H1 (cell line): ENCODE results near the gene TADA3. TPM values are rescaled to one million over a fixed set of nuclear protein-coding genes. Genes with fewer than 3 reads are reported as not detected.

Source experiments
- CTCF ChIA-PET: fragments of 300-600 bp; sonication (Branson Sonifier 250); formaldehyde crosslinking; loops from one replicate; lab custom pipeline; 2021; ENCODE audit not compliant: partially characterized antibody; lab: Charles Lee
- POLR2A ChIA-PET: fragments of 300-600 bp; sonication (Branson Sonifier 250); formaldehyde crosslinking; loops from one replicate; lab custom pipeline; 2021; ENCODE audit warnings: inconsistent platforms; ENCODE audit not compliant: partially characterized antibody; lab: Charles Lee
- DNase-seq, 2 experiments: peaks; one replicate each; pipeline versions ENCODE4 v3.0.0 to v3.0.0-alpha.2; 2010 to 2022; ENCODE audit warnings: low spot score in 2 of 2, low read depth in 1 of 2, mixed read lengths in 1 of 2
- FAIRE-seq: peaks from 2 replicates; lab custom pipeline; 2011; peaks lifted over from hg19 to GRCh38; lab: Jason Lieb, UNC
- H2AFZ ChIP-seq: 2 replicates; pipeline ENCODE4 v1.8.1; 2012; ENCODE audit warnings: low read length, inconsistent platforms
- H2AK5ac ChIP-seq: 2 replicates; pipeline ENCODE4 v1.6.1; 2013; ENCODE audit warnings: low read depth, low read length
- H2BK120ac ChIP-seq: replicated peaks from 2 replicates; pipeline ENCODE3; 2013; ENCODE audit warnings: low read depth, low read length, inconsistent platforms
- H2BK12ac ChIP-seq: 2 replicates; pipeline ENCODE4 v1.6.1; 2013; ENCODE audit warnings: low read depth, low read length
- H2BK15ac ChIP-seq: 2 replicates; pipeline ENCODE4 v1.6.1; 2013; ENCODE audit warnings: low read length
- H2BK20ac ChIP-seq: 2 replicates; pipeline ENCODE4 v1.6.1; 2013; ENCODE audit warnings: low read length
- H2BK5ac ChIP-seq: 2 replicates; pipeline ENCODE4 v1.6.1; 2013; ENCODE audit warnings: low read depth, low read length
- H3K14ac ChIP-seq: 2 replicates; pipeline ENCODE4 v1.6.1; 2013; ENCODE audit warnings: inconsistent platforms; ENCODE audit not compliant: insufficient read length
- H3K18ac ChIP-seq: 2 replicates; pipeline ENCODE4 v1.6.1; 2013; ENCODE audit warnings: low read length; ENCODE audit errors: extremely low read depth
- H3K23ac ChIP-seq: 2 replicates; pipeline ENCODE4 v1.6.1; 2013; ENCODE audit warnings: inconsistent platforms; ENCODE audit not compliant: insufficient read length
- H3K23me2 ChIP-seq: 2 replicates; pipeline ENCODE4 v1.6.1; 2013; ENCODE audit warnings: low read depth, low read length
- H3K27ac ChIP-seq: 2 replicates; pipeline ENCODE4 v1.6.1; 2011; ENCODE audit warnings: low read depth, low read length, inconsistent platforms
- H3K27me3 ChIP-seq, 4 experiments: replicated peaks in 1 of 4; 1 replicate in 1 of 4; 2 replicates in 3 of 4; pipeline versions ENCODE4 v1.6.1 to v1.8.1; 2011 to 2013; ENCODE audit warnings: low read length in 3 of 4, mild to moderate bottlenecking in 3 of 4, inconsistent platforms in 2 of 4, mixed read lengths in 2 of 4, moderate library complexity in 1 of 4; ENCODE audit not compliant: control insufficient read depth in 3 of 4, insufficient read depth in 3 of 4; ENCODE audit errors: extremely low read depth in 1 of 4
- H3K36me3 ChIP-seq, 4 experiments: 2 replicates each; pipeline versions ENCODE4 v1.6.1 to v1.8.1; 2011 to 2013; ENCODE audit warnings: mild to moderate bottlenecking in 4 of 4, low read length in 3 of 4, moderate library complexity in 2 of 4, control low read depth in 1 of 4, inconsistent platforms in 1 of 4; ENCODE audit not compliant: insufficient read depth in 4 of 4, control insufficient read depth in 2 of 4
- H3K4ac ChIP-seq: replicated peaks from 2 replicates; pipeline ENCODE3; 2013; ENCODE audit warnings: low read length, low read depth, mixed read lengths, inconsistent platforms; ENCODE audit not compliant: insufficient read length
- H3K4me1 ChIP-seq, 4 experiments: replicated peaks in 1 of 4; 1 replicate in 1 of 4; 2 replicates in 3 of 4; pipeline versions ENCODE4 v1.6.1 to v1.8.1; 2011 to 2013; ENCODE audit warnings: low read length in 3 of 4, inconsistent platforms in 2 of 4, mixed read lengths in 1 of 4; ENCODE audit not compliant: insufficient read depth in 4 of 4, control insufficient read depth in 3 of 4
- H3K4me2 ChIP-seq, 2 experiments: 2 replicates each; pipeline versions ENCODE4 v1.6.1 to v1.8.1; 2011 to 2013; ENCODE audit warnings: low read depth in 2 of 2, low read length in 2 of 2, control low read depth in 1 of 2, inconsistent platforms in 1 of 2, mild to moderate bottlenecking in 1 of 2; ENCODE audit not compliant: insufficient read depth in 1 of 2
- H3K4me3 ChIP-seq, 4 experiments: fragments of 200-600, 300-600 bp in 1 of 4; sonication (generic), shearing (Covaris generic), sonication (Bioruptor Twin) in 1 of 4; 2 replicates each; pipeline versions ENCODE4 v1.5.1 to v1.8.1; 2011 to 2016; ENCODE audit warnings: low read length in 4 of 4, low read depth in 3 of 4, control low read depth in 2 of 4, inconsistent platforms in 2 of 4, mild to moderate bottlenecking in 2 of 4, mixed read lengths in 1 of 4, moderate library complexity in 1 of 4; ENCODE audit not compliant: insufficient read depth in 2 of 4; ENCODE audit errors: extremely low read depth in 1 of 4
- H3K56ac ChIP-seq: replicated peaks from 2 replicates; pipeline ENCODE3; 2013; ENCODE audit warnings: low read depth, mild to moderate bottlenecking, mixed read lengths, low read length, inconsistent platforms; ENCODE audit not compliant: insufficient read length
- H3K79me1 ChIP-seq: 2 replicates; pipeline ENCODE4 v1.6.1; 2013; ENCODE audit warnings: low read depth, low read length, control low read depth
- H3K79me2 ChIP-seq, 2 experiments: 2 replicates each; pipeline versions ENCODE4 v1.6.1 to v1.8.1; 2012 to 2013; ENCODE audit warnings: low read length in 2 of 2, mild to moderate bottlenecking in 2 of 2, inconsistent platforms in 1 of 2; ENCODE audit not compliant: insufficient read depth in 2 of 2, control insufficient read depth in 1 of 2
- H3K9ac ChIP-seq, 4 experiments: replicated peaks in 1 of 4; 1 replicate in 1 of 4; 2 replicates in 3 of 4; pipeline versions ENCODE4 v1.6.1 to v1.8.1; 2011 to 2013; ENCODE audit warnings: low read depth in 3 of 4, low read length in 3 of 4, control low read depth in 2 of 4, mild to moderate bottlenecking in 2 of 4, moderate library complexity in 2 of 4, inconsistent platforms in 1 of 4; ENCODE audit errors: extremely low read depth in 1 of 4
- H3K9me3 ChIP-seq, 2 experiments: 2 replicates each; pipeline versions ENCODE4 v1.6.1 to v1.8.1; 2012 to 2013; ENCODE audit warnings: mild to moderate bottlenecking in 2 of 2, moderate library complexity in 2 of 2, control low read depth in 1 of 2, inconsistent platforms in 1 of 2, low read depth in 1 of 2, low read length in 1 of 2, mixed read lengths in 1 of 2; ENCODE audit not compliant: insufficient read depth in 2 of 2
- H4K20me1 ChIP-seq, 2 experiments: replicated peaks in 1 of 2; 2 replicates each; pipeline versions ENCODE3 to v1.8.1; 2011 to 2013; ENCODE audit warnings: inconsistent platforms in 2 of 2, low read length in 2 of 2, mild to moderate bottlenecking in 1 of 2; ENCODE audit not compliant: insufficient read depth in 2 of 2, control insufficient read depth in 1 of 2
- H4K5ac ChIP-seq: 2 replicates; pipeline ENCODE4 v1.6.1; 2013; ENCODE audit warnings: low read length, low read depth, mixed read lengths, inconsistent platforms; ENCODE audit not compliant: insufficient read length
- H4K8ac ChIP-seq: 2 replicates; pipeline ENCODE4 v1.8.0; 2013; ENCODE audit warnings: mild to moderate bottlenecking, moderate library complexity, low read length, inconsistent platforms; ENCODE audit not compliant: insufficient read depth; ENCODE audit errors: extremely low read depth
- H4K91ac ChIP-seq: replicated peaks from 2 replicates; pipeline ENCODE3; 2013; ENCODE audit warnings: low read length, mixed read lengths, inconsistent platforms; ENCODE audit not compliant: insufficient read length
- BCL11A ChIP-seq, 2 experiments: IDR thresholded peaks; one replicate each; pipeline ENCODE4 v1.6.1; 2011; ENCODE audit warnings: low read depth in 2 of 2, low read length in 2 of 2, mild to moderate bottlenecking in 2 of 2
- EGR1 ChIP-seq: IDR thresholded peaks from 2 replicates; pipeline ENCODE4 v1.6.1; 2011; ENCODE audit warnings: low read depth, low read length, borderline replicate concordance
- KDM1A ChIP-seq: fragments of 200-600, 300-600 bp; sonication (generic); IDR thresholded peaks from 2 replicates; pipeline ENCODE4 v1.7.1; 2016; ENCODE audit warnings: mild to moderate bottlenecking, low read length, borderline replicate concordance
- KDM4A ChIP-seq: IDR thresholded peaks from one replicate; pipeline ENCODE4 v1.7.1; 2012; ENCODE audit warnings: low read depth, mild to moderate bottlenecking, moderate library complexity, low read length, inconsistent platforms; ENCODE audit not compliant: severe bottlenecking
- KDM5A ChIP-seq: fragments of 200-600 bp; IDR thresholded peaks from 2 replicates; pipeline ENCODE4 v1.7.1; 2012; ENCODE audit warnings: mild to moderate bottlenecking, low read length, inconsistent platforms, mixed read lengths
- RBBP5 ChIP-seq: IDR thresholded peaks from 2 replicates; pipeline ENCODE4 v1.7.1; 2012; ENCODE audit warnings: low read depth, mild to moderate bottlenecking, inconsistent platforms, low read length, moderate library complexity, borderline replicate concordance
- SIRT6 ChIP-seq: IDR thresholded peaks from one replicate; pipeline ENCODE4 v1.7.1; 2012; ENCODE audit warnings: low read length, inconsistent platforms
- SP1 ChIP-seq: IDR thresholded peaks from 2 replicates; pipeline ENCODE4 v1.6.1; 2011; ENCODE audit warnings: low read depth, low read length
- SP2 ChIP-seq: IDR thresholded peaks from 2 replicates; pipeline ENCODE4 v1.6.1; 2012; ENCODE audit warnings: mild to moderate bottlenecking, low read length, inconsistent platforms
- TBP ChIP-seq: IDR thresholded peaks from 2 replicates; pipeline ENCODE4 v1.6.1; 2011; ENCODE audit warnings: low read depth, low read length, improper control_type of control experiment
- WGBS, 2 experiments: shearing (Covaris generic) in 1 of 2; methylation state at CpG; one replicate each; pipeline versions ENCODE4 v1.1.6 to v1.1.7; 2013 to 2015; ENCODE audit warnings: low lambda C conversion rate in 2 of 2, mixed read lengths in 2 of 2, inconsistent platforms in 1 of 2, low coverage in 1 of 2, missing lambda C conversion rate in 1 of 2; ENCODE audit not compliant: insufficient replicate concordance in 2 of 2, insufficient coverage in 1 of 2, insufficient read length in 1 of 2; ENCODE audit errors: extremely low coverage in 1 of 2, missing lambda C conversion rate in 1 of 2; 5-methylcytosine and 5-hydroxymethylcytosine counted together
- polyA plus RNA-seq, 7 experiments: library from polyadenylated mRNA; depleted of rRNA in 3 of 7; stranded (reverse) in 5 of 7; unstranded in 2 of 7; fragments of >200 nt in 5 of 7; fragments of 200-250 nt in 2 of 7; gene quantifications; 1 replicate in 5 of 7; 2 replicates in 1 of 7; 4 replicates in 1 of 7; pipeline versions ENCODE4 v1.2.1 to v1.2.3, GENCODE V29; 2011 to 2013; ENCODE audit warnings: missing spikeins in 2 of 7, mixed read lengths in 2 of 7
- total RNA-seq: library from RNA; stranded (reverse); fragmentation: NEBNext Ultra II Directional; extraction: Animal tissue kit (Norgen Biotek cat#: 25700); gene quantifications from 2 replicates; pipeline ENCODE4 v1.2.1, GENCODE V29; 2021

Gene TADA3
- total and polyA plus RNA-seq, 2 of the 8 experiments (the other 6 are each of a cell fraction or from before 2014, with no cell fraction given), result 43.4 to 50.3 TPM

DNA sequence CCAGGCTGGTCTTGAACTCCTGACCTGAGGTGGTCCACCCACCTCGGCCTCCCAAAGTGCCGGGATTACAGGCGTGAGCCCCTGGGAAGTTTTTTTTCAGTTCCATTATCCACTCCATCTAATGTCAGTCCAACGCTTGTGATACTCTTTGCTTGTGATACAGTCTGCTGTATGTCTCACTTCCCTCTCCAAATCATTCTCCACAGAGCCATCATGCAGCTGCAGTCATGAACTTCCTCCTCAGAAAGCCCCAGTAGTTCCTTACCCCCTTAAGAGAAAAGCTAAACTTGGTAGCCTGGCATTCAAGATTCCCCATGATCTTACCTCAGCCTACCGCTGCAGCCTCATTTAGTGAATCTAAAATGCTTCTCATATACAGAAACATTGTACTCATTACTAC lies 2.9 kb upstream of the TADA3 start:
- POLR2A ChIA-PET, result interaction anchor here (5.5 kb wide), 1 partner anchor 12 kb away, joined by 71 read pairs; the partner anchor contains the start of gene TTLL3

More for the DNA sequence above, 2.9 kb upstream of the TADA3 start:
- no peaks in the 10 kb centered on the region for H3K9me3 ChIP-seq
- no peak overlapping the region for H3K56ac ChIP-seq
- H3K79me1 ChIP-seq, result peaks cover 9% of the 10 kb centered on the region
- CTCF ChIA-PET, result interaction anchor here (1.1 to 2.3 kb wide), 4 partner anchors 9 to 68 kb away, joined by 4 to 8 read pairs (median 6); partner anchors contain the start of gene TTLL3
- peaks cover 0 to 8% (median 0%) of the 10 kb centered on the region in 4 experiments; a peak in 2 of 7 replicates for H3K4me1 ChIP-seq
- no peak overlapping the region for H2AFZ ChIP-seq
- H3K27ac ChIP-seq, result no peak overlapping the region
- H2AK5ac ChIP-seq, result no peak overlapping the region
- H2BK5ac ChIP-seq, result no peak overlapping the region
- no peak overlapping the region for H2BK12ac ChIP-seq
- no peak overlapping the region for H4K91ac ChIP-seq
- H3K4ac ChIP-seq, result no peak overlapping the region
- no peak overlapping the region for H2BK15ac ChIP-seq
- H3K23ac ChIP-seq, result no peak overlapping the region
- peaks cover 8% of the 10 kb centered on the region for H3K23me2 ChIP-seq
- H3K4me2 ChIP-seq, result no peak overlapping the region
- no peak overlapping the region for H2BK20ac ChIP-seq
- no peaks in the 10 kb centered on the region for H3K27me3 ChIP-seq
- peaks cover 8 to 39% (median 28%) of the 10 kb centered on the region in 4 experiments; a peak in 7 of 8 replicates for H3K36me3 ChIP-seq
- H4K20me1 ChIP-seq, result no peaks in the 10 kb centered on the region
- H4K5ac ChIP-seq, result no peak overlapping the region
- H3K79me2 ChIP-seq, result peaks cover 0 to 40% of the 10 kb centered on the region in 2 experiments; a peak in 2 of 4 replicates
- H3K9ac ChIP-seq, result no peak overlapping the region
- no peak overlapping the region for H2BK120ac ChIP-seq
- no peak for DNase-seq
- TF ChIP-seq TBP (no peak), BCL11A (IDR thresholded peaks at IDR 0.05; ENCODE audit: low read depth in 2 of 2, low read length in 2 of 2) (no peak), EGR1 (no peak), KDM1A (no peak), SIRT6 (no peak), KDM5A (no peak), KDM4A (no peak), SP1 (no peak), SP2 (no peak), RBBP5 (no peak)
- H3K4me3 ChIP-seq, result no peak overlapping the region
- H3K14ac ChIP-seq, result no peak overlapping the region
- no peak overlapping the region for H4K8ac ChIP-seq
- FAIRE-seq, result no peak
- no peak overlapping the region for H3K18ac ChIP-seq
- 96% methylated on average over 5 of the region's 5 CpGs; no CpG with 5 or more reads in 1 of the 2 experiments for whole genome bisulfite sequencing, 2 experiments
